ENCODE measurements around the gene CHCHD6.

CHCHD6 gene

DNA sequence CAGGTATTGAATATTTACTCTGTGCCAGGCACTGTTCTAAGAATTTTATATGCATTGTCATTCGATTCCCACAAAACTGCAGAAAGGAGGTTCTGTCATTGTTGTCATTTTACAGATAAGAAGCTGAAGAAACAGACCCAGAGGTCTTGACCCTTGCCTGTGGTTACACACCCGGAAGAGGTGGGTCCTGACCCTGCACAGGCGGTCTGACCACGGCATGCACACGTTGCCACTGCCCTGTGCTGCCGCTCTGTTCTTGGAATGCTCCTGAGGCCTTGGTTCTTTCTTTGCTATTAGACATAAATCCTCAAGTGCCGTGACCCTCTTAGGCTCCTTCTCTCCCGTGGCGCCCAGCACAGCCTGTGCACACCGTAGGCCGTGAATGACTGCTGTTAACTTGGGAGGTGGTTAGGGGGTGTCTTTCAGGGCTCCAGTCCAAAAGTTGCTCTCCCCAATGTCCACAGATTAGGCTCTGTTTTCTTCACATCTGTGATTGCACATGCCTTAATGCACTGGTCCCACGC lies 204.8 kb downstream of the CHCHD6 start:
- intact Hi-C loops (cut with DNase I): no loop called here
- no peak for DNase-seq

GRCh38 chr3:126910231-126910630 lies 206.2 kb downstream of the CHCHD6 start:
- DNase-seq: peak in 1 of 10 donors; percentile 75
- intact Hi-C loops (cut with DNase I): no loop called here

- DNase-seq: peak in 1 of 10 donors; percentile 74
- intact Hi-C loops (cut with DNase I): no loop called here
These were observed 207.4 kb downstream of the CHCHD6 start for GRCh38 chr3:126911162-126912026.

DNA sequence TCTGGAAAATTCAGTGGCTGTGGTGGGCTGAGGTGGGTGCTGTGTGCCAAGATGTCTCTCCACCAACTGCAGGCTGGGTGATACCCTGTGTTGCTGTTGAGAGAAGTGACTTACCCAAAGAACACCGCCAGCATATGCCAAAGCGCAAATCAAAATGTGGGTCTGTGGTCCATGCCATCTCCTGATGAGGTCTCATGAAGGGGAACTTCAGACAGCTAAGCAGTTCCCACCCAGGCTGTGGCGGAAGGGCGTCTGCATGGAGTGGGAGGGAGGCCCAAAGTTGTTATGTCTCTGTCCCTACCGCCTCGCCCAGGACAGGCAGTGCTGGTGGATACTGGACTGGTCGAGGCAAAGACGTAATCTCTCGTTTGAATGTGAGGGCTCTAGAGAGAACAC lies 208.0 kb downstream of the CHCHD6 start:
- peak in 1 of 10 donors; percentile 54 for DNase-seq
- intact Hi-C loops (cut with DNase I): no loop called here

DNA sequence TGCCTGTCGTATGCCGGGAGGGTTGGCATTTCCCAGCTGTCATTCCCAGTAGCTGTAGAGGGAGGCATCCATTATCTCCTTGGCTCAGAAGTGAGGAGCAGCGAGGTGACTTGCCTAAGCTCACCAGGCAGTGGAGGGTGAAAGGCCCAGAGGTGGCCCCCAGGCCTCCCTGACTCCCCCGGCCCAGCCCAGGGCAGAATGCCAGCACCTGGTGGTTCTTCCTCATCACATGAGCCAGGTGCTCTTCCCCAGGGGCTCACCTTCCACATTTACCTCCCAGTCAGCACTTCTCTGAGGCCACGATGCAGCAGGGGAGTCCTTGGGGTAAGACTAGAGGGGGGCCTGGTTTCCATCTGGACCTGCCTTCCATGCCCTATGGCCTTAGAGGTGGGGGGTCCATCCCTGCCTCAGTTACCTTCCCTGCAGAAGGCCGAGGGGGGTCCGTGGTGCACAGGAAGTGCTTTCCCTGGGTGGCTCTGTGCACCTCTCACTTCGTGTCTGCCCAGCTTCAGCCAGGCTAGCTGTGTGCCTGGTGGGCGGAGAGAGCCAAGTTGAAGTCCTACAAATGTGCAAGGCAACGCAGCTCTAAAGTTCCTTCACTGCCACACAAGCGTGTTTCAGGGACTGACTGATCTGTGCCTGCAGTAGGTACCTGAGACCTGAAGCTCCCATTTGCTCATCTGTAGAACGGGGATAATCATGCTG lies 208.6 kb downstream of the CHCHD6 start:
- DNase-seq: no peak
- intact Hi-C loops (cut with DNase I): no loop called here

GRCh38 chr3:126913524-126913923 lies 209.5 kb downstream of the CHCHD6 start:
- intact Hi-C loops (cut with DNase I): no loop called here
- DNase-seq: no peak

DNA sequence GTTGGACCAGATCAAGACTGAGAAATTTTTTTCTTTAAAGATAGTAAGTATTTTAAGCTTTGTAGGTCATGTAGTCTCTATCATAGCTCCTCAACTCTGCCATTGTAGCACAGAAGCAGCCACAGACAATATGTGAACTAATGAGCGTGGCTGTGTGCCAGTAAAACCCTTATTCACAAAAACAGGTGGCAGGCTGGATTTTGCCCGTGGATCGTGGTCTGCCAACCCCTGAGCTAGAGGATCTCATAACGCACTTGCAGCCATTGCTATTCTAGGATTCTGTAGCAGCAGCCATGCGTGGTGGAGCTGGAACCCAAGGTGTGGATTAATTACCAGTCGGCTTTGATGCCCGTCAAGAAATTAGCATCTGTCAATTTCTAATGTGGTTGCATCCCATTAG lies 210.2 kb downstream of the CHCHD6 start:
- DNase-seq: no peak
- intact Hi-C loops (cut with DNase I): no loop called here

DNA sequence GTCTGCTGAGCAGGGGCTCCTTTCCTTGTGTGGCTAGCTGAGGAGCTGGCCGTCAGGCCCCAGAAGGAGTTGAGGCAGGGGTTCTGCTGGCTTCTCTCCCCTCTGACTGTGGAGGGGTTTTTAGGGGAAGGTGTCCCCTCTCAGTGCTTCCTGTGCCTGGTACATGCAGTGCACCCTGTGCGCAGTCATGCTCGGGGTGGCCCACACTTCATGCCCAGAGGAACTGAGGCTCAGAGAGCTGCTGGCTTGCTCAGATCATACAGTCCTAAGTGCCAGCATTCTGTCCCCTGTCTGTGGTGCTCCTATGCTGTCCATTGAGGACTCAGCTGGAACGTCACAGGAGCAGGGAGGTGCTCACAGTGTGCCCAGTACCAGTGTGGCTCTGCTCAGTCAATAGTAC lies 211.0 kb downstream of the CHCHD6 start:
- no peak for DNase-seq
- intact Hi-C loops (cut with DNase I): no loop called here

- no peak for DNase-seq
- intact Hi-C loops (cut with DNase I): no loop called here
These were observed 212.5 kb downstream of the CHCHD6 start for GRCh38 chr3:126916546-126916945.

- intact Hi-C loops (cut with DNase I): no loop called here
- DNase-seq: no peak
These were observed 213.3 kb downstream of the CHCHD6 start for GRCh38 chr3:126917232-126917804.

DNA sequence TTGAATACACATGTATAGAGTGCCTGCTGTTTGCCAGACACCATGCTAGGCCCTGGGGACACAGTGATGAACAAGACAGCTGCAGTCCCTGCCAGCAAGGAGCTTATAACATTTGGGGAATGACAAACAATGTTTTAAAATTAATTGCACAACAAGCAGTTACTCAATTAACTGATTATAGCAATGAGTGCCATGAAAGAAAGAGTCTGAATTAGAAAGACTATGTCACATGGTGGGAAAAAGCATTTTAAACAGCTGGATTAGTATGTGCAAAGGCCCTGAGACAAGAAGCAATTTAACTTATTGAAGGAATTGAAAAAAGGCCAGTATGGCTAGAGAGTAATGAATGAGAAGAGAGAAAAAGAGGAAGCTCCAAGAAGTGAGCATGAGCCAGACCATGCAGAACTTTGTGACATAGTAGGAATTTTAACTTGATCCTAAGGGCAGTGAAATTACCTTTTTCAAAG lies 214.3 kb downstream of the CHCHD6 start:
- intact Hi-C loops (cut with DNase I): no loop called here
- DNase-seq: no peak

DNA sequence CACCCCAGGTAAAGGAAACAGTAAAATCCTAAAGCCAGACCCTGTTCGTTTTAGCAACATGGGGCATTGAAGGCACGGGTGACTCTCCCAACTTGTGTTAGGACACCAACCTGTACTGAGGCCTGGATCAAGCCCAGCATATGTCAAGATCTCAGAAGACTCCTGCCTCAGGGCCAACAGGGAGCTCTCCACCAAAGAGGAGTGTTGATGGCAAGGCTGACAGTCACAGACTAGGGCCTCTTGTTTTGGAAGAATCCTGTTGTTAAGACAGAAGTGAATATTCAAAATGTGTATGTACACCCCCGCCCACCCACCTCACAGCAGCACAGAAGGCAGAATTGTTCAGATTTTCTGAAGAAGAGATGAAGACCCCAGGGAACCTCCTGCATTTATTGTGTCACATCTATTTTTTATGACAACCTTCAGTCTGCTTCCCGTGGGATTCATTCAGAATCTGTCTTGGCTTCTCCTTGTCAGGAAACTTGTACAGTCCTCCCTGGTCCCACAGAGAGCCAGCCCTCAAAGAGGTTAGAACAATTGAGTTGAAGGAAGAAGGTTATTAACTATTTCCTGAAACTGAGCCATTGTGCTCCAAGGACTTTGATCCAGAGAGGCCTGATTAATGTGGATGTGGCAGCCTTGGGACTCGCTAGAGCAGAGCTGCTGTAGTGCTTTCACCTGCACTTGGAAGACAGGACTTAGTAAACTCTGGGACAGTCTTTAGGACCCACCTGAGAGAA lies 217.2 kb downstream of the CHCHD6 start:
- intact Hi-C loops (cut with DNase I): no loop called here
- no peak for DNase-seq

- intact Hi-C loops (cut with DNase I): no loop called here
These were observed 218.4 kb downstream of the CHCHD6 start for GRCh38 chr3:126922466-126922865.

DNA sequence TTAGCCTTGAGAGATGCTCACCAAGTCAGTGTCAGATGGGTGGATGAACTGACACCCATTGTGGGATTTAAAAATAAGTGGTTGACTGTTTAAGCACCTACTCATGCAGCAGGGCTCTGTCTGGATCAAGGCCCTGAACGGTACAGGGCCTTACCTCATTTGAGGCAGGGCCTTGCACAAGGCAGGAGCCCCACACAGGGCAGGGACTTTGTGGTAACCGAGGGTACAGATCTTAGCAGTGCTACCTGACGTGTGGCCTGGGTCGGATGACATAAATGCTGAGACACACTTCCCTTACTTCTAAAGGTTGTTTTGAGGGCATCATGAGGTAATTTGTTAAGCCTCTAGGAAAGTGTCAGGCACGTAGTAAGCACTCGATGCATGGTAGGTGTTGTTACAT lies 219.4 kb downstream of the CHCHD6 start:
- intact Hi-C loops (cut with DNase I): no loop called here
- DNase-seq: no peak

More at GRCh38 chr3:126922466-126922865, 218.4 kb downstream of the CHCHD6 start:
- no peak for DNase-seq

DNA sequence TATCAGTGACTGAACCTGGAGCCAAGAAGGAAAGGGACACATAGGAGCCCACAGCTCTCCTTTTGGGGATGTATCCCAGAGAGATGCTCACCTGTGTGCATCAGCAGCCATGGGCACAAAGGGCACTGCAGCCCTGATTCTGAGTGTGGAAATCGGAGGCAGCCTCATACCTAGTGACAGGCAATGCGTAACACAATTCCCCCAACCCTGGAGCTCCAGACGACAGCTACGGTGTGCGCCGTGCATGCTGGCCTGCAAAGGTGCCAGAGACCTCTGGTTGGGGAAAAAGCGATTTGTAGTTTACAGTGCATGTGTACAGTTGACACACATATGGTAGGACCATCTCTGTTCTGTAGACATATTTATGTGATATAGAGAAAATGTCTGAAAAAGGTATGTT lies 219.9 kb downstream of the CHCHD6 start:
- DNase-seq: no peak
- intact Hi-C loops (cut with DNase I): no loop called here

- DNase-seq: no peak
- intact Hi-C loops (cut with DNase I): no loop called here
These were observed 220.4 kb downstream of the CHCHD6 start for GRCh38 chr3:126924458-126924857.

DNA sequence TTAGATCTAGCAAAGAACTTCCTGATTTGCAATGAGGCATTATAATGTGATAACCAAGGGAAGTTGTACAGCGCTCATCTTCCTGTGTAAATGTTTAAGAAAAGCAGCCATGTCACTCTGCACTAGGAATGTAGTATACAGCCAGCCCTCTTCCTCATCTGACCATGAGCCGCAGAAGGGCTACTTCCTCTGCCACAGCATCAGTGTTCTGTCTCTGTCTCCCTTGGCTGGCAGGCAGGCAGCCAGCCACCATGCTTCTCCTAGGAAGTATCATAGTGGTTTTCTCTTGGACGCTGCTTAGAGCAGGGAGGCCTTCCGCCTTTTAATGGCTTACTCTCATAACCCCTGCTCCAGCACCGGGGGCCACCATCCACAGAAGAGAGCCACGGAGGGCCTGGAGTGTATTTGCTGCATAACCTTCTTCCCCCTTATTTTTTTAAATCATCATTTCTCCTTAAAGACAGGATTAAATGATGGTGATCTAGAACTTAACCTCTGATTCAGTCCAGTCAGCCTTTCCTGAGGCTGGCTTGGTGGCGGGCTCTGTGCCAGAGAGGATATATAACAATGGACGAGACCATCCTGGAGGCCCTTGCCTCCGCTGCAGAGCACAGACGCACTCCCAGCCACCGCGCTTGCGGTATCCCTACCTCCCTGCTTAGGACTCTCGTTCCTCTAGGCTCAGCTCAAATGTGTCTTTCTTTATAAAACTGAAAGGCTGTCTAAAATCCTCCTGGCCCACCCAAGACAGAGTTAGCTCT lies 221.6 kb downstream of the CHCHD6 start:
- no peak for DNase-seq
- intact Hi-C loops (cut with DNase I): no loop called here

DNA sequence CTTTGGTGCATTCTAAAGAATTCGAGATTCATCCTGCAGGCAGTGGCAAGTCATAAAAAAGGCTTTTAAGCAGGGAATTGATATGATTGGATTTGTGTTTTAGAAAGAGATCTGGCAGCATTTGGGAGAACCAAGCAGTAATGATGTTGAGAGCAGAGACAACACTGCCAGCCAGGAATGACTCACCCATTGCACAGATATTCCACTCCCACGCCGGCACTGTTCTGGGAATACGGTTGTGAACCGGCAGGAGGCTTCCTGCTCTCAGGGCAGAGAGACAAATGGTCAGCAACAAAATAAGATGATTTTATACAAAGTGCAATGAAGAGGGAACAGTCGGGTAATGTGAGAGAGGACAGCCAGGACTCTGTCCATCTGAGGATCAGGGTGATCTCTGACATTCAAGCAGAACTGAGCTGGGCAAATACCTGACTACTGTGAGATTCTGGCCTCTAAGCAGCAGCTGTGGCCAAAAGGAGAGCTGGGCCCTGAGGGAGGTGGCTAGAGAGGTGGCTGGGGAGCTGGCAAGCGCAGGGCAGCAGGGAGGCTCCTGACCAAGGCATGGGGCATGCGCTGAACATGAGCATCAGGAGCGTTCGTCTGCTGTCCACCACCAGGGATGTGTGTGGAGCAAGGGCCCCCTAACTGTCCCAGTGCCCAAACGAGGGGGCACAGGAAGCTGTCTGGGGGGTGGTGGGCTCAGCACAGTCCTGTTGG lies 222.8 kb downstream of the CHCHD6 start:
- peak in 8 of 10 donors; percentile 42 to 93 (median 63) for DNase-seq
- intact Hi-C loops (cut with DNase I): no loop called here

DNA sequence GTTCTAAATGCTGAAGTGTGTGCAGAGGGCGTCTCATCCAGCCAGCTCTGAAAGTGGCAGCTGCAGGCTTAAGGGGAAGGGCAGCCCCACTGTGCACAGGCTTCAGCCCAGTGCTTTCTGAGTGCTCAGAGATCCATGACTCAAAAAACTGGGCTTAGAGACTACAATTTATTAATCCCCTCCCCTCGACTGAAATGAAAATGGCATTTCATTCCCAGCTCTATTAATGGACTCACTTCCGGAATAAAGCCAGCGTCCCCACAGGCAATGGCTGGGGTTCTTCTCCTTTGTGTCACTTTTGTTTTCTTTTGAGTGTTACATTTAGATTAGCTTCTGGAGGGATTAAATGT lies 223.3 kb downstream of the CHCHD6 start:
- peak in 1 of 10 donors; percentile 55 for DNase-seq

More for the DNA sequence above, 223.3 kb downstream of the CHCHD6 start:
- intact Hi-C loops (cut with DNase I): no loop called here

All from posterior cingulate gyrus (tissue), 11 donors.